ENCODE measurements around the gene RHAG.
"Not testable (repeated sequence)": the region's sequence is repeated elsewhere in the genome, so short reads cannot be mapped to it uniquely, and the experiment has no call there.

The RHAG gene

GRCh38 chr6:49636713-49637349 is at the start of gene RHAG:
Gene RHAG, minus strand, starts transcription at chr6:49636839. Its CDS starts 27 bp downstream, at chr6:49636812.
- H3K4me2 ChIP-seq, result no peak within 1 kb of the TSS
- no peaks in the 10 kb centered on the region for H3K36me3 ChIP-seq
- no peaks in the 10 kb centered on the region for H4K20me1 ChIP-seq
- H3K4me1 ChIP-seq, result no peaks in the 10 kb centered on the region
- H3K9me3 ChIP-seq (replicated peaks in 1 of 11), result no peaks in the 10 kb centered on the region
- no peaks in the 10 kb centered on the region for H3K27me3 ChIP-seq
- H3K27ac ChIP-seq, result no peak within 1 kb of the TSS
- TF ChIP-seq Cebpa-rat (IDR thresholded peaks at IDR 0.05), result no peak
- H3K4me3 ChIP-seq, result no peak within 1 kb of the TSS
- no peak within 1 kb of the TSS for H3K9ac ChIP-seq

GRCh38 chr6:49676671-49677281 is 40.1 kb upstream of the RHAG start:
- Histone ChIP-seq H3K4me3 (no peak overlapping the region), H3K9me3 (replicated peaks in 1 of 11) (peaks cover 0 to 5% (median 5%) of the 10 kb centered on the region in 11 experiments; a peak in 8 of 22 replicates), H3K27ac (no peak overlapping the region), H3K9ac (no peak overlapping the region), H4K20me1 (no peaks in the 10 kb centered on the region), H3K36me3 (no peaks in the 10 kb centered on the region), H3K4me2 (no peak overlapping the region), H3K27me3 (no peaks in the 10 kb centered on the region), H3K4me1 (no peaks in the 10 kb centered on the region)
- TF ChIP-seq Cebpa-rat (IDR thresholded peaks at IDR 0.05), result no peak

- Histone ChIP-seq H4K20me1 (no peaks in the 10 kb centered on the region), H3K4me3 (no peak overlapping the region), H3K27ac (no peak overlapping the region), H3K27me3 (no peaks in the 10 kb centered on the region), H3K4me1 (no peaks in the 10 kb centered on the region), H3K36me3 (no peaks in the 10 kb centered on the region), H3K4me2 (no peak overlapping the region), H3K9me3 (replicated peaks in 1 of 11) (peaks cover 0 to 7% (median 6%) of the 10 kb centered on the region in 11 experiments; a peak in 8 of 22 replicates), H3K9ac (no peak overlapping the region)
- no peak for TF ChIP-seq Cebpa-rat (IDR thresholded peaks at IDR 0.05)
These were observed 39.2 kb upstream of the RHAG start for GRCh38 chr6:49675816-49676215.

GRCh38 chr6:49668083-49668511 is 31.5 kb upstream of the RHAG start:
- Histone ChIP-seq H3K9me3 (replicated peaks in 1 of 11) (peaks cover 0 to 7% (median 6%) of the 10 kb centered on the region in 11 experiments; a peak in 8 of 22 replicates), H4K20me1 (no peaks in the 10 kb centered on the region), H3K36me3 (no peaks in the 10 kb centered on the region), H3K4me3 (no peak overlapping the region), H3K9ac (no peak overlapping the region), H3K4me2 (no peak overlapping the region), H3K27me3 (no peaks in the 10 kb centered on the region), H3K27ac (no peak overlapping the region), H3K4me1 (peaks cover 0 to 11% (median 2%) of the 10 kb centered on the region in 10 experiments; a peak in 9 of 20 replicates)
- TF ChIP-seq Cebpa-rat (IDR thresholded peaks at IDR 0.05), result no peak

- H3K4me3 ChIP-seq, result no peak overlapping the region
- H3K4me2 ChIP-seq, result peak overlapping the region in 6 of 11 experiments; percentile 0 to 37 (median 17); a peak in 6 of 22 replicates
- H3K9ac ChIP-seq, result no peak overlapping the region
- no peak for TF ChIP-seq Cebpa-rat (IDR thresholded peaks at IDR 0.05)
- no peaks in the 10 kb centered on the region for H3K36me3 ChIP-seq
- H4K20me1 ChIP-seq, result no peaks in the 10 kb centered on the region
- no peaks in the 10 kb centered on the region for H3K27me3 ChIP-seq
- peaks cover 0 to 6% (median 5%) of the 10 kb centered on the region in 11 experiments; a peak in 8 of 22 replicates for H3K9me3 ChIP-seq (replicated peaks in 1 of 11)
- peaks cover 0 to 11% (median 2%) of the 10 kb centered on the region in 10 experiments; a peak in 9 of 20 replicates for H3K4me1 ChIP-seq
- H3K27ac ChIP-seq, result no peak overlapping the region
These were observed 30.5 kb upstream of the RHAG start for GRCh38 chr6:49666930-49667757.

GRCh38 chr6:49666480-49666879 is 29.8 kb upstream of the RHAG start:
- no peak for TF ChIP-seq Cebpa-rat (IDR thresholded peaks at IDR 0.05)
- no peaks in the 10 kb centered on the region for H3K27me3 ChIP-seq
- no peaks in the 10 kb centered on the region for H3K36me3 ChIP-seq
- no peak overlapping the region for H3K27ac ChIP-seq
- H3K4me2 ChIP-seq, result peak overlapping the region in 2 of 11 experiments; percentile 25 to 37; a peak in 2 of 22 replicates
- no peaks in the 10 kb centered on the region; a peak in 1 of 22 replicates for H3K9me3 ChIP-seq (replicated peaks in 1 of 11)
- no peaks in the 10 kb centered on the region for H4K20me1 ChIP-seq
- peaks cover 0 to 11% (median 2%) of the 10 kb centered on the region in 10 experiments; a peak in 9 of 20 replicates for H3K4me1 ChIP-seq
- no peak overlapping the region for H3K4me3 ChIP-seq
- H3K9ac ChIP-seq, result no peak overlapping the region

GRCh38 chr6:49664817-49665216 is 28.2 kb upstream of the RHAG start:
- TF ChIP-seq Cebpa-rat (IDR thresholded peaks at IDR 0.05), result no peak
- Histone ChIP-seq H3K4me1 (peaks cover 0 to 11% (median 2%) of the 10 kb centered on the region in 10 experiments; a peak in 9 of 20 replicates), H3K27ac (no peak overlapping the region), H3K27me3 (no peaks in the 10 kb centered on the region), H3K4me2 (no peak overlapping the region), H3K36me3 (no peaks in the 10 kb centered on the region), H3K4me3 (no peak overlapping the region), H4K20me1 (no peaks in the 10 kb centered on the region), H3K9me3 (replicated peaks in 1 of 11) (no peaks in the 10 kb centered on the region; a peak in 1 of 22 replicates), H3K9ac (no peak overlapping the region)

GRCh38 chr6:49664054-49664453 is 27.4 kb upstream of the RHAG start:
- H3K4me2 ChIP-seq; H3K9me3 ChIP-seq (replicated peaks in 1 of 11); H4K20me1 ChIP-seq; H3K36me3 ChIP-seq; H3K27ac ChIP-seq; H3K4me3 ChIP-seq; H3K27me3 ChIP-seq; H3K9ac ChIP-seq: not testable (repeated sequence)
- peaks cover 0 to 11% (median 2%) of the 10 kb centered on the region in 10 experiments; a peak in 9 of 20 replicates for H3K4me1 ChIP-seq

- peaks cover 0 to 11% (median 2%) of the 10 kb centered on the region in 10 experiments; a peak in 9 of 20 replicates for H3K4me1 ChIP-seq
These were observed 26.2 kb upstream of the RHAG start for GRCh38 chr6:49662892-49663261.

More at GRCh38 chr6:49662892-49663261, 26.2 kb upstream of the RHAG start:
- no peak for TF ChIP-seq Cebpa-rat (IDR thresholded peaks at IDR 0.05)
- H3K36me3 ChIP-seq, result no peaks in the 10 kb centered on the region
- no peak overlapping the region for H3K27ac ChIP-seq
- H3K9ac ChIP-seq, result no peak overlapping the region
- no peaks in the 10 kb centered on the region for H3K27me3 ChIP-seq
- H3K4me3 ChIP-seq, result no peak overlapping the region
- no peaks in the 10 kb centered on the region for H4K20me1 ChIP-seq
- no peak overlapping the region for H3K4me2 ChIP-seq
- H3K9me3 ChIP-seq (replicated peaks in 1 of 11), result no peaks in the 10 kb centered on the region

All from BLaER1 treated with 17β-estradiol and CSF1 and Interleukin-3, amounts not matched to agents 10 nM and 100 nM (cell line).